ENCODE results near the gene ADAMTS10.

- TF ChIP-seq, protein P1, sequence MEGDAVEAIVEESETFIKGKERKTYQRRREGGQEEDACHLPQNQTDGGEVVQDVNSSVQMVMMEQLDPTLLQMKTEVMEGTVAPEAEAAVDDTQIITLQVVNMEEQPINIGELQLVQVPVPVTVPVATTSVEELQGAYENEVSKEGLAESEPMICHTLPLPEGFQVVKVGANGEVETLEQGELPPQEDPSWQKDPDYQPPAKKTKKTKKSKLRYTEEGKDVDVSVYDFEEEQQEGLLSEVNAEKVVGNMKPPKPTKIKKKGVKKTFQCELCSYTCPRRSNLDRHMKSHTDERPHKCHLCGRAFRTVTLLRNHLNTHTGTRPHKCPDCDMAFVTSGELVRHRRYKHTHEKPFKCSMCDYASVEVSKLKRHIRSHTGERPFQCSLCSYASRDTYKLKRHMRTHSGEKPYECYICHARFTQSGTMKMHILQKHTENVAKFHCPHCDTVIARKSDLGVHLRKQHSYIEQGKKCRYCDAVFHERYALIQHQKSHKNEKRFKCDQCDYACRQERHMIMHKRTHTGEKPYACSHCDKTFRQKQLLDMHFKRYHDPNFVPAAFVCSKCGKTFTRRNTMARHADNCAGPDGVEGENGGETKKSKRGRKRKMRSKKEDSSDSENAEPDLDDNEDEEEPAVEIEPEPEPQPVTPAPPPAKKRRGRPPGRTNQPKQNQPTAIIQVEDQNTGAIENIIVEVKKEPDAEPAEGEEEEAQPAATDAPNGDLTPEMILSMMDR (IDR thresholded peaks at IDR 0.05) = no peak
- TF ChIP-seq POLR2AphosphoS5 (IDR thresholded peaks at IDR 0.05) (no peak), EP300 (IDR thresholded peaks at IDR 0.05; ENCODE audit: low read depth) (no peak)
Observed at GRCh38 chr19:8618751-8619150, 8.2 kb upstream of the ADAMTS10 start.
